Effector memory CD8-positive, alpha-beta T cell (primary cell): ENCODE measurements around the gene CD6.
"Not testable (repeated sequence)": the region's sequence is repeated elsewhere in the genome, so short reads cannot be mapped to it uniquely, and the experiment has no call there.

Source experiments
- ATAC-seq: fragments of 150-1000 bp; cut with Tn5 transposase; replicated peaks from 2 replicates; pipeline ENCODE4 v1.10.0; 2021; ENCODE audit warnings: mild to moderate bottlenecking, moderate library complexity
- DNase-seq, 3 experiments: peaks; one replicate each; pipeline ENCODE4 v3.0.0; 2021
- H3K27ac Mint-ChIP-seq, 2 donors: one replicate each; pipeline ENCODE4 v1.8.0; 2022; ENCODE audit warnings: mild to moderate bottlenecking in 2 of 2, mixed read lengths in 2 of 2, moderate library complexity in 2 of 2
- H3K27me3 Mint-ChIP-seq, 2 donors: one replicate each; pipeline ENCODE4 v1.8.0; 2022; ENCODE audit warnings: mixed read lengths in 2 of 2
- H3K36me3 Mint-ChIP-seq: one replicate; pipeline ENCODE4 v1.8.0; 2022; ENCODE audit warnings: mild to moderate bottlenecking, moderate library complexity, mixed read lengths; ENCODE audit not compliant: insufficient read depth
- H3K4me1 Mint-ChIP-seq, 2 donors: one replicate each; pipeline ENCODE4 v1.8.0; 2022; ENCODE audit warnings: low read depth in 2 of 2, mixed read lengths in 2 of 2
- H3K4me3 Mint-ChIP-seq, 2 donors: one replicate each; pipeline ENCODE4 v1.8.0; 2022; ENCODE audit warnings: mild to moderate bottlenecking in 2 of 2, mixed read lengths in 2 of 2, moderate library complexity in 2 of 2
- H3K9me3 Mint-ChIP-seq, 2 donors: one replicate each; pipeline ENCODE4 v1.8.0; 2022; ENCODE audit warnings: mixed read lengths in 2 of 2

CD6 gene

GRCh38 chr11:60972182-60973030 is 926 bp downstream of the CD6 start:
- DNase-seq: no peak
- Mint-ChIP-seq H3K4me1 (peaks cover 44 to 47% of the 10 kb centered on the region in 2 donors), H3K9me3 (no peaks in the 10 kb centered on the region), H3K36me3 (peaks cover 22% of the 10 kb centered on the region), H3K4me3 (peak overlapping the region; percentile 89 to 95), H3K27ac (peak overlapping the region; percentile 90 to 93), H3K27me3 (peaks cover 0 to 6% of the 10 kb centered on the region in 2 donors)
- no peak for ATAC-seq

GRCh38 chr11:60973699-60974098 is 2.2 kb downstream of the CD6 start:
- peaks cover 32% of the 10 kb centered on the region for H3K36me3 Mint-ChIP-seq
- no peak for DNase-seq
- peak overlapping the region; percentile 90 to 93 for H3K27ac Mint-ChIP-seq
- H3K9me3 Mint-ChIP-seq: no peaks in the 10 kb centered on the region
- peaks cover 54 to 58% of the 10 kb centered on the region in 2 donors for H3K4me1 Mint-ChIP-seq
- ATAC-seq: no peak
- peaks cover 0 to 6% of the 10 kb centered on the region in 2 donors for H3K27me3 Mint-ChIP-seq
- H3K4me3 Mint-ChIP-seq: peak overlapping the region; percentile 89 to 95

DNA sequence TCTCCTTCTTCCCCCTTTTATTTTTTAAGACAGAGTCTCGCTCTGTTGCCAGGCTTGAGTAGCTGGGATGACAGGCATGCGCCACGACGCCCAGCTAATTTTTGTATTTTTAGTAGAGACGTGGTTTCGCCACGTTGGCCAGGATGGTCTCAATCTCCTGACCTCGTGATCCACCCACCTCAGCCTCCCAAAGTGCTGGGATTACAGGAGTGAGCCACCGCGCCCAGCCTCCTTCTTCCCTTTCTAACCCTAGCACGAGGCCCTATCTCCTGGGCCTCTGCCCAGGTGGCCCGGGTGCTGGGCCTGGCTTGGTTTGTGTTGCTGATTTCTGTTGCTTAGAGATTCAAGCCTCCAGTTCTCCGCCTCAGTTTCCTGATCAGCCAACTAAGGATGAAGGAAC is 2.8 kb downstream of the CD6 start:
- peaks cover 38% of the 10 kb centered on the region for H3K36me3 Mint-ChIP-seq
- H3K27ac Mint-ChIP-seq: peak overlapping the region; percentile 90 to 93
- peak overlapping the region; percentile 89 to 95 for H3K4me3 Mint-ChIP-seq
- DNase-seq, H3K9me3 Mint-ChIP-seq, ATAC-seq, H3K27me3 Mint-ChIP-seq: not testable (repeated sequence)
- peaks cover 60 to 62% of the 10 kb centered on the region in 2 donors for H3K4me1 Mint-ChIP-seq

DNA sequence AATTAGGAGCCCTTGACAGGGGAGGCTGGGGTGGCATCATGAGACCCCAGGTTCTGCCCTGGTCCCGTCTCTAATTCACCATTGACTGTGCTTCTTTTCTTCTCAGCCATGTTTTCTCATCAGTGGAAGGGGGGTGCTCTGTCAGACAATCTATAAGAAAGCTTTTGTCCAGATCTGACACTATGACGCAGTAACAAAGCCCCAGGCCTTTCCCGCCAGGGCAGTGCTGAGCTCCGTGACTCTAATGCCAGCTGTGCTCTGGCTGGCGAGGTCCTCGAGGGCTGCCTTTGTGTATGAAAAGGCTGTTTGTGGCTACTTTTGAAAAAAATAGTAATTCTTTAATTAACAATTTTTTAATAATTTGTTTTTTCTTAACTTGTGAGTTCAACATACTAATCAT is 3.2 kb downstream of the CD6 start:
- no peak for ATAC-seq

GRCh38 chr11:60977224-60977623 is 5.7 kb downstream of the CD6 start:
- no peaks in the 10 kb centered on the region for H3K9me3 Mint-ChIP-seq
- peak overlapping the region; percentile 79 to 87 for H3K27ac Mint-ChIP-seq
- H3K27me3 Mint-ChIP-seq: no peaks in the 10 kb centered on the region
- ATAC-seq: no peak
- H3K36me3 Mint-ChIP-seq: peaks cover 38% of the 10 kb centered on the region
- H3K4me3 Mint-ChIP-seq: peak overlapping the region; percentile 76 to 89
- DNase-seq: no peak
- peaks cover 51 to 60% of the 10 kb centered on the region in 2 donors for H3K4me1 Mint-ChIP-seq

More for the DNA sequence above, 3.2 kb downstream of the CD6 start:
- H3K27ac Mint-ChIP-seq: peak overlapping the region; percentile 90 to 93
- peaks cover 39% of the 10 kb centered on the region for H3K36me3 Mint-ChIP-seq
- H3K27me3 Mint-ChIP-seq: peaks cover 0 to 6% of the 10 kb centered on the region in 2 donors
- H3K4me3 Mint-ChIP-seq: peak overlapping the region; percentile 89 to 95
- H3K9me3 Mint-ChIP-seq: no peaks in the 10 kb centered on the region
- no peak for DNase-seq
- peaks cover 61 to 64% of the 10 kb centered on the region in 2 donors for H3K4me1 Mint-ChIP-seq

- Mint-ChIP-seq H3K27ac (peak overlapping the region; percentile 79 to 87), H3K9me3 (no peaks in the 10 kb centered on the region), H3K36me3 (peaks cover 38% of the 10 kb centered on the region), H3K4me3 (peak overlapping the region; percentile 76 to 81), H3K4me1 (peaks cover 55 to 66% of the 10 kb centered on the region in 2 donors), H3K27me3 (no peaks in the 10 kb centered on the region)
- DNase-seq (no peak), ATAC-seq (no peak)
These were observed 6.4 kb downstream of the CD6 start for GRCh38 chr11:60977836-60978235.

DNA sequence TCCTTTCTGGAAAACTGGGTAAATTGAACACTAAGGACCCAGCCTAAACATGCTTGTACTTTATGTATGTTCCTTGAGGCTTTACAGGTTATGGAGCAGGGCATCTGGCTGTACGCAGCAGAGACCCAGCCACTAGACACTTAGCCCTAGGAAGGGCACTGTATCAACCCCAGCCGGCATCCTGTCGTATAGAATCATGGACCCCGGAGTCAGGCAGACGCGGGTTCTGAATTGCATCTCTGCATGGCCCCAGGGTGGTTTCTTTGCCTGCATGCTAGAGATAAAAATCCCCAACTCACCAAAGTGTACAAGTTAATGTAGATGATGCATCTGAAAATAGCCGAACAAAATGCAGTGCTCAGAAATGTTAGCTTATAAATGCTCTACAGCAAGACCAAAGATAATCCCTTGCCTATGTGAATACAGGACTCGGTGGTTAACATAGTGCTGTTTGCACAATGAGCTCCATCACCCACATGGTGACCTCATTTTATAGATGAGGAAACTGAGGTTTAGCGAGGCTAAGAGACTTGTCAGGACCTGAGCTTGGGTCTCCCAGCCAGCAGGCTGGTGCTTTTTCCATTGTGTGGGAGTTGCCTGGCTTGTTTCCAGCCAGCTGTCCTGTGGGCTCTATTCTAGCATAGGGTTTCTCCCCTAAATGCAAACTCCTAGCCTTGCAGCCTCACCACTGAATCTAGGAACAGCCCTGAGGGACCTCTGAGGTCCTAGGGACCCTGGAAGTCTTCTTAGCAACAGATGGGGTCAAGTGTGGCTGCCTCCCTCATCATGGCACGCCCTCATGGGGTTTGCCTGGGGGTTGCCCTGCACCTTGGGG is 7.3 kb downstream of the CD6 start:
- Mint-ChIP-seq H3K9me3 (no peaks in the 10 kb centered on the region), H3K4me1 (peaks cover 58 to 69% of the 10 kb centered on the region in 2 donors), H3K27me3 (no peaks in the 10 kb centered on the region), H3K27ac (peak overlapping the region; percentile 79 to 87), H3K36me3 (peaks cover 39% of the 10 kb centered on the region), H3K4me3 (peak overlapping the region; percentile 76 to 81)
- DNase-seq (peak; percentile 40 to 43 (median 40)), ATAC-seq (peak; percentile 87)

DNA sequence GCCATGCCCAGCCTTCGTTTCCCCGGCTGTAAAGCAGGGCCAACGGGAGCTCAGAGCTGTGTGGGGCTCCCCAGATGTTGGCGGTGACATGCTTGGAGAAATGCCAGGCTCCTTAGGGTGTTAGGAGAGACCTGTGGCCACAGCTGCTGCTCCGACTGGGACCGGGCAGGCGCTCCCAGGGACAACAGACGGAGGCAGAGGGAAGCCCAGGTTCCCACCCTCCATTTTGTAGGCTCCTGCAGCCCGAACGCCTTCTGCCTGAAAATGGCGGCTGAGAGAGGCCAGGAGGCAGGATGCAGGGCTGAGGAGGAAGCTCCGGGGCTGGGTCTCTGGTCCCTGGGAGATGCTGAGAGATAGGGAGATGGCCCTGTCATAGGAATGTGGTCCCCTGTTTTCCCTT is 10.0 kb downstream of the CD6 start:
- ATAC-seq (no peak), DNase-seq (no peak)
- Mint-ChIP-seq H3K27ac (peak overlapping the region; percentile 90 to 94), H3K27me3 (no peaks in the 10 kb centered on the region), H3K9me3 (no peaks in the 10 kb centered on the region), H3K36me3 (peaks cover 53% of the 10 kb centered on the region), H3K4me3 (peak overlapping the region in 1 of 2 donors; percentile 70), H3K4me1 (peaks cover 66 to 74% of the 10 kb centered on the region in 2 donors)

DNA sequence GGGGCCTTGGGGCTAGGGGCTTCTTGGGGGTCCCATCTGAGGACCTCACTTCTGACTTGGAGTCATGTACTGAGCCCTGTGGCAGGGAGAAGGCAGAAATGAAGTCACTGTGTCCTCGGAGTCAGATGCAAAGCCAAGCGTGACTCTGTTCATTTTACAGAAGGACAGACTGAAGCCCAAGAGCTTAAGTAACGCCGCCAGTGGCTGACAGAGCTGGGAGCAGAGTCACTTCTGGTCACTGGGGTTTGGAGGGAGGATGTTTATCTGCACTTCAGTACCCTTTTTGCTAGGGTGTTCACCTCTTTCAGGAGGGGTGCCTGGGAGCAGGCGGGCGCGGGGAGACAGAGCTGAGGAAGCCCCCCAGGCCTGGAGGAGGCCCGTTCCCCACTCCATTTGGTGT is 10.7 kb downstream of the CD6 start:
- no peak for ATAC-seq
- DNase-seq: no peak
- no peaks in the 10 kb centered on the region for H3K27me3 Mint-ChIP-seq
- peaks cover 66 to 75% of the 10 kb centered on the region in 2 donors for H3K4me1 Mint-ChIP-seq
- peak overlapping the region; percentile 55 to 70 for H3K4me3 Mint-ChIP-seq
- peaks cover 51% of the 10 kb centered on the region for H3K36me3 Mint-ChIP-seq
- no peaks in the 10 kb centered on the region for H3K9me3 Mint-ChIP-seq
- H3K27ac Mint-ChIP-seq: peak overlapping the region; percentile 90 to 94

DNA sequence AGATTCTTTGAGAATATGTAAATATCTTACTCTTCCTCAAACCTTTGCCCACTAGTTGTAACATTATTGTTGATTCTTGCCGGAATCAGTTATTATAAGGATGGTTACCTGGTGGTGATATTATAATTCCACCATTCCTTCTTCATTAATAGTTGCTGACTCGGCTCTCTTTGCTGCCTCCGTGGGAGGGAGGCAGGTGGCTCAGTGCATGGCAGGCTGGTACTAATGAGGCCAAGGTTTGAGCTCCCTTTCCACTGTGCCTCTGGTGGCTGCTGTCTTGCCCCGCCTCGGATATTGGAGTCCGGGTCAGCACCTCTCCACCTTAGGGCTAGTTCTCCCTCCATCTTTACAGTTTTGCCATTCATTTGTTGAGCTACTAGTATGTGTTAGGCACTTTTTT is 12.7 kb downstream of the CD6 start:
- peaks cover 62 to 71% of the 10 kb centered on the region in 2 donors for H3K4me1 Mint-ChIP-seq
- ATAC-seq: no peak
- H3K27ac Mint-ChIP-seq: peak overlapping the region; percentile 90 to 94
- peak overlapping the region; percentile 55 to 70 for H3K4me3 Mint-ChIP-seq
- H3K9me3 Mint-ChIP-seq: no peaks in the 10 kb centered on the region
- no peak for DNase-seq
- H3K36me3 Mint-ChIP-seq: peaks cover 42% of the 10 kb centered on the region
- H3K27me3 Mint-ChIP-seq: no peaks in the 10 kb centered on the region

DNA sequence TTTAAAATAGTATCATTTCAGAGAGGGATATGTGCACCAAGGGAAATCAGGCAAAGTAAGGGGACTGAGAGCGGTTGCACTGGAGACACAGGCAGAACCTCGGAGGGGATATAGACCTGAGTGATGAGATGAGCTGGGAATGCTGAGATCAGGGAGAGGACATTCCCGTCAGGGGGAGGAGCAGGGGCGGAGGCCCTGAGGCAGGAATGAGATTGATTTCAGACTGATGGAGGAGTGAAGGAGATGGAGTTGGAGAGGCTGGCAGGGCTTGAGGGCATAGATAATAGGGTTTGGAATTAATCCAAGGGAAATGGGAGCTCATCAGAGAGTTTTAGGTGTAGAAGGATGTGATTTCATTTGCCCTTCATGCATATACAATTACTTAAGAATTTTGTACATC is 13.2 kb downstream of the CD6 start:
- ATAC-seq (no peak), DNase-seq (no peak)
- Mint-ChIP-seq H3K4me3 (peak overlapping the region; percentile 55 to 70), H3K27ac (peak overlapping the region; percentile 90 to 94), H3K9me3 (no peaks in the 10 kb centered on the region), H3K4me1 (peaks cover 63 to 74% of the 10 kb centered on the region in 2 donors), H3K27me3 (no peaks in the 10 kb centered on the region), H3K36me3 (peaks cover 44% of the 10 kb centered on the region)

- Mint-ChIP-seq H3K36me3 (peaks cover 46% of the 10 kb centered on the region), H3K4me3 (peak overlapping the region; percentile 70 to 72), H3K4me1 (peaks cover 60 to 69% of the 10 kb centered on the region in 2 donors), H3K9me3 (no peaks in the 10 kb centered on the region), H3K27ac (peak overlapping the region; percentile 90 to 94), H3K27me3 (no peaks in the 10 kb centered on the region)
- DNase-seq (no peak), ATAC-seq (no peak)
These were observed 14.0 kb downstream of the CD6 start for GRCh38 chr11:60985501-60985900.
